Mesendoderm (in vitro differentiated cells): ENCODE measurements around the gene TMEM232.

Source experiments
- DNase-seq: peaks from one replicate; pipeline ENCODE4 v3.0.0; 2013
- H2AK5ac ChIP-seq: 2 replicates; pipeline ENCODE4 v1.6.1; 2013; ENCODE audit warnings: low read length, inconsistent platforms
- H2BK120ac ChIP-seq: 2 replicates; pipeline ENCODE4 v1.6.1; 2013; ENCODE audit warnings: low read depth, mild to moderate bottlenecking, low read length, moderate library complexity, mixed read lengths
- H2BK15ac ChIP-seq: replicated peaks from 2 replicates; pipeline ENCODE4 v1.6.1; 2013; ENCODE audit warnings: low read depth, mild to moderate bottlenecking, moderate library complexity
- H2BK5ac ChIP-seq: 2 replicates; pipeline ENCODE4 v1.6.1; 2013; ENCODE audit warnings: low read length, inconsistent platforms
- H3K18ac ChIP-seq: 2 replicates; pipeline ENCODE4 v1.6.1; 2013; ENCODE audit warnings: mild to moderate bottlenecking, low read length, mixed read lengths
- H3K23ac ChIP-seq: one replicate; pipeline ENCODE4 v1.6.1; 2013; ENCODE audit warnings: low read length
- H3K27ac ChIP-seq: 2 replicates; pipeline ENCODE4 v1.5.1; 2013; ENCODE audit warnings: low read depth, mild to moderate bottlenecking, inconsistent platforms, low read length, moderate library complexity
- H3K27me3 ChIP-seq: 2 replicates; pipeline ENCODE4 v1.6.1; 2013; ENCODE audit warnings: low read length, control low read depth, mild to moderate bottlenecking, inconsistent platforms; ENCODE audit not compliant: insufficient read depth, poor library complexity
- H3K36me3 ChIP-seq: 2 replicates; pipeline ENCODE4 v1.6.1; 2013; ENCODE audit warnings: low read length, inconsistent platforms; ENCODE audit not compliant: control insufficient read depth, insufficient read depth
- H3K4ac ChIP-seq: one replicate; pipeline ENCODE4 v1.6.1; 2013; ENCODE audit warnings: low read depth, mild to moderate bottlenecking, low read length, moderate library complexity
- H3K4me1 ChIP-seq: 2 replicates; pipeline ENCODE4 v1.6.1; 2013; ENCODE audit warnings: low read depth, low read length, inconsistent platforms; ENCODE audit not compliant: control insufficient read depth
- H3K4me2 ChIP-seq: 2 replicates; pipeline ENCODE4 v1.6.1; 2013; ENCODE audit warnings: low read length
- H3K4me3 ChIP-seq: 2 replicates; pipeline ENCODE4 v1.5.1; 2013; ENCODE audit warnings: mild to moderate bottlenecking, low read length
- H3K56ac ChIP-seq: one replicate; pipeline ENCODE4 v1.6.1; 2013; ENCODE audit warnings: low read length
- H3K79me1 ChIP-seq: 2 replicates; pipeline ENCODE4 v1.6.1; 2013; ENCODE audit warnings: low read length, inconsistent platforms
- H3K79me2 ChIP-seq: 2 replicates; pipeline ENCODE4 v1.6.1; 2013; ENCODE audit warnings: mild to moderate bottlenecking, low read length; ENCODE audit not compliant: control insufficient read depth, insufficient read depth
- H3K9ac ChIP-seq: 2 replicates; pipeline ENCODE4 v1.6.1; 2013; ENCODE audit warnings: low read length, inconsistent platforms
- H4K5ac ChIP-seq: one replicate; pipeline ENCODE4 v1.6.1; 2013; ENCODE audit warnings: low read length
- H4K8ac ChIP-seq: one replicate; pipeline ENCODE4 v1.6.1; 2013; ENCODE audit warnings: low read depth, mild to moderate bottlenecking, control low read depth, low read length, moderate library complexity
- WGBS: extraction: QIAGEN DNeasy Blood & Tissue Kit; methylation state at CpG from one replicate; pipeline ENCODE4 v1.1.7; 2013; ENCODE audit warnings: low lambda C conversion rate, missing lambda C conversion rate; ENCODE audit not compliant: insufficient coverage; ENCODE audit errors: extremely low coverage; 5-methylcytosine and 5-hydroxymethylcytosine counted together

The TMEM232 gene

DNA sequence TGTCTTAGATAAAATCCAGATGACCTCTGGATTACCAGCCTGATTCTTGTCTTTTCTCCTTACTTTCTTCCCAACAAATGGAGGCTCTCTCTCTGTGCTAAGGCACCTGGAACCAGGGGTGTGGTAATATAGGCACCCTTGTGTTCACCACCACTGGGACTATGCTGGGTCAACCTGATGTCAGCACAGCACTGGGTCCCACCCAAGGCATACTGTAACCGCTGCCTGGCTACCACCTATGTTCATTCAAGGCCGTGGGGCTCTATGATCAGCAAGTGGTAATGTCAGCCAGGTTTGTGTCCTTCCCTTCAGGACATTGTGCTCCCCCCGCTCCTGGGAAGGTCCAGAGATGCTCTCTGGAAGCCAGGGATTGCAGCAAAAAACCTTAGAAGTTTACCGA lies 283.6 kb downstream of the TMEM232 start:
- H3K56ac ChIP-seq, result no peak overlapping the region
- H3K9ac ChIP-seq, result no peak overlapping the region
- DNase-seq, result no peak
- no peak overlapping the region for H4K5ac ChIP-seq
- H2AK5ac ChIP-seq, result no peak overlapping the region
- H2BK5ac ChIP-seq, result no peak overlapping the region
- no peak overlapping the region for H3K27ac ChIP-seq
- H3K4me2 ChIP-seq, result no peak overlapping the region
- WGBS, result no CpG with 5 or more reads among the region's 4 CpGs
- H3K27me3 ChIP-seq, result no peaks in the 10 kb centered on the region
- H3K4me1 ChIP-seq, result no peaks in the 10 kb centered on the region
- H3K23ac ChIP-seq, result no peak overlapping the region
- H2BK15ac ChIP-seq, result no peak overlapping the region
- H3K79me1 ChIP-seq, result no peaks in the 10 kb centered on the region
- H2BK120ac ChIP-seq, result no peak overlapping the region
- H3K4me3 ChIP-seq, result no peak overlapping the region
- no peaks in the 10 kb centered on the region for H3K79me2 ChIP-seq
- peak overlapping the region; percentile 44 for H3K4ac ChIP-seq
- no peak overlapping the region for H4K8ac ChIP-seq
- no peaks in the 10 kb centered on the region for H3K36me3 ChIP-seq
- H3K18ac ChIP-seq, result no peak overlapping the region

DNA sequence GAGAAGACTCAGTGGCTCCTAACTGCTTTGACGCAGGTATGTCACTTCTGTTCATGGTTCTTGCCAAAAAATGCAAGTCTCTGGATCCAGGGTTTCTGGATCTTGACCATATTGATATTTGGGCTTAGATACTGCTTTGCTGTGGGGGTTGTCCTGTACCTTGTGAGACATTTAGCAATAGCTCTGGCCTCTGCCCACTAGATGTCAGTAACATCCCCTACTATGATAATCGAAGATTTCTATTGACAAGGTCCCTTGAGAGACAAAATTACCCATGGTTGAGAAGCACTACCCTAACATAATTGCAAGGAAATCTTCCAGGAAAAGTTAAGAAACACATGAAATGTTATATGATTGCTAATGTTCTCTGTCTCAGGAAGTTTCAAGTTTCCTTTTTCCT lies 285.4 kb downstream of the TMEM232 start:
- no peak overlapping the region for H3K27ac ChIP-seq
- H2BK120ac ChIP-seq, result no peak overlapping the region
- no peak overlapping the region for H3K23ac ChIP-seq
- H3K9ac ChIP-seq, result peak overlapping the region; percentile 19
- no peak overlapping the region for H3K18ac ChIP-seq
- H4K8ac ChIP-seq, result no peak overlapping the region
- H3K79me2 ChIP-seq, result no peaks in the 10 kb centered on the region
- no peak overlapping the region for H2BK5ac ChIP-seq
- no peaks in the 10 kb centered on the region for H3K36me3 ChIP-seq
- WGBS, result no CpG with 5 or more reads among the region's 2 CpGs
- no peaks in the 10 kb centered on the region for H3K4me1 ChIP-seq
- no peaks in the 10 kb centered on the region for H3K27me3 ChIP-seq
- no peak overlapping the region for H2BK15ac ChIP-seq
- no peak overlapping the region for H3K4me3 ChIP-seq
- no peak overlapping the region for H2AK5ac ChIP-seq
- H3K4ac ChIP-seq, result no peak overlapping the region
- peak overlapping the region; percentile 44 for H3K56ac ChIP-seq
- H3K79me1 ChIP-seq, result no peaks in the 10 kb centered on the region
- DNase-seq, result peak; percentile 81
- H4K5ac ChIP-seq, result no peak overlapping the region
- H3K4me2 ChIP-seq, result no peak overlapping the region

DNA sequence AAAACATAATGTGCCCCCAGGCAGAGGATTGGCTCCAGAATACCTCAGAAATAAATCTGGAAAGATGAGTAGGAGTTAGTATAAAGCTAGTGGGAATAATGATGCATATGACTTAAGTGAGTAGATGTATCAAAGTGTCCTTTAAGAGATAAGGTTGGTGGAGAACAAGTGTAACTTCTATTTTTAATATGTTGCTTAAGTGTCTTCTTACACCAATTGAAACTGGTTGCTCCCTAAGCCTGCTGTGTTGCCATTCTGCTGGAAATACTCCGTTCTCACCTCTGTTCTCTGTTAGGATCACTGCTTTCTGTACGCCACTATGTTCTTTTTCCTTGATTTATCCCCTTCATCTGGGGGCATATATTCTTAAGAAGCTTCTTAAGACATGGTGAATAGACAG lies 286.4 kb downstream of the TMEM232 start:
- Histone ChIP-seq H2BK120ac (no peak overlapping the region), H3K4me3 (no peak overlapping the region), H2BK5ac (no peak overlapping the region), H3K79me2 (no peaks in the 10 kb centered on the region), H3K36me3 (no peaks in the 10 kb centered on the region), H3K18ac (no peak overlapping the region), H4K8ac (no peak overlapping the region), H3K4me2 (no peak overlapping the region), H2AK5ac (no peak overlapping the region), H3K9ac (no peak overlapping the region), H3K23ac (no peak overlapping the region), H3K4me1 (no peaks in the 10 kb centered on the region), H3K79me1 (no peaks in the 10 kb centered on the region), H3K27ac (no peak overlapping the region), H3K27me3 (no peaks in the 10 kb centered on the region), H3K56ac (no peak overlapping the region), H4K5ac (no peak overlapping the region), H2BK15ac (no peak overlapping the region), H3K4ac (no peak overlapping the region)
- DNase-seq, result no peak
- no CpG with 5 or more reads among the region's 2 CpGs for WGBS

DNA sequence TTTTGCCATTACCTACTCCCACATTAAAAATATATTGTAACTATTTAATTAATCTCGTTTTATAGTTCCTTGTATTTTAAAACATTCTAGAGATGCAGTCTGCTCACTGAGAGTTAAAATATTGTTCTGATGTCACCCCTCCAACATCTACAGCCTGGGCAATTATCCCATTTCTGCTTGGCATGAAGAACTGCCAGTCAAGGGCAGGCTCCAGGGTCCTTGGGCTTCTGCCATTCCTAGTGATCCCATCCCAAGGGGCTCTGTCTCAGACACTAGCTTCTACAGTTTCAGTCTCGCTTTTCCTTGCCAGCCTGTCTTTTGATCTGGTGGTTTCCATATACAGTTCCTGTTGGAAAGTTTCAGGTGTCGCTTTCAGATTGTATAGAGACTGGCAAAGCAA lies 287.2 kb downstream of the TMEM232 start:
- H2BK5ac ChIP-seq, result no peak overlapping the region
- no peak overlapping the region for H2AK5ac ChIP-seq
- no peaks in the 10 kb centered on the region for H3K36me3 ChIP-seq
- H3K4ac ChIP-seq, result no peak overlapping the region
- no peak overlapping the region for H3K27ac ChIP-seq
- no peak overlapping the region for H3K4me3 ChIP-seq
- DNase-seq, result no peak
- no peak overlapping the region for H4K5ac ChIP-seq
- H3K9ac ChIP-seq, result no peak overlapping the region
- no peak overlapping the region for H3K23ac ChIP-seq
- H3K79me2 ChIP-seq, result no peaks in the 10 kb centered on the region
- H3K56ac ChIP-seq, result no peak overlapping the region
- WGBS, result 100% methylated on average over 1 of the region's 3 CpGs
- H3K27me3 ChIP-seq, result no peaks in the 10 kb centered on the region
- H2BK120ac ChIP-seq, result no peak overlapping the region
- no peaks in the 10 kb centered on the region for H3K79me1 ChIP-seq
- no peak overlapping the region for H3K4me2 ChIP-seq
- no peak overlapping the region for H2BK15ac ChIP-seq
- no peaks in the 10 kb centered on the region for H3K4me1 ChIP-seq
- no peak overlapping the region for H4K8ac ChIP-seq
- no peak overlapping the region for H3K18ac ChIP-seq

DNA sequence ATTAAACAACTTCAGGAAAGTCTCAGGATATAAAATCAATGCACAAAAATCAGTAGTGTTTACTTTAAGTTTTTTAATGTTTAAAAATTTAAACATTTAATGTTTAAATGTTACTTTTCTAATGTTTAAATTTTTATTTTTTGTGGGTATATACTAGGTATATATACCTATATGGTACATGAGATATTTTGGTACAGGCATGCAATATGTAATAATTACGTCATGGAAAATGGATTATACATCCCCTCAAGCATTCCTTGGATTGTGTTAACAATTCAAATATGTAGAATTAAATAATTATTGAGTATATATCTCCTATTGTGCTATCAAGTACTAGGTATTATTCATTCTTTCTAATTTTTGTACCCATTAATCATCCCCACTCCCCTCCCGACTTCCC lies 291.3 kb downstream of the TMEM232 start:
- no peaks in the 10 kb centered on the region for H3K27me3 ChIP-seq
- no peak overlapping the region for H2AK5ac ChIP-seq
- H3K4me3 ChIP-seq, result no peak overlapping the region
- no peaks in the 10 kb centered on the region for H3K4me1 ChIP-seq
- H3K56ac ChIP-seq, result no peak overlapping the region
- no peak overlapping the region for H2BK5ac ChIP-seq
- H3K23ac ChIP-seq, result no peak overlapping the region
- no peak overlapping the region for H4K8ac ChIP-seq
- no peak overlapping the region for H3K4ac ChIP-seq
- no peaks in the 10 kb centered on the region for H3K36me3 ChIP-seq
- H4K5ac ChIP-seq, result no peak overlapping the region
- no peak overlapping the region for H2BK15ac ChIP-seq
- DNase-seq, result no peak
- no peak overlapping the region for H3K9ac ChIP-seq
- H3K79me2 ChIP-seq, result no peaks in the 10 kb centered on the region
- no peaks in the 10 kb centered on the region for H3K79me1 ChIP-seq
- 100% methylated on average over 1 of the region's 2 CpGs for WGBS
- no peak overlapping the region for H3K18ac ChIP-seq
- H3K4me2 ChIP-seq, result no peak overlapping the region
- no peak overlapping the region for H2BK120ac ChIP-seq
- no peak overlapping the region for H3K27ac ChIP-seq

DNA sequence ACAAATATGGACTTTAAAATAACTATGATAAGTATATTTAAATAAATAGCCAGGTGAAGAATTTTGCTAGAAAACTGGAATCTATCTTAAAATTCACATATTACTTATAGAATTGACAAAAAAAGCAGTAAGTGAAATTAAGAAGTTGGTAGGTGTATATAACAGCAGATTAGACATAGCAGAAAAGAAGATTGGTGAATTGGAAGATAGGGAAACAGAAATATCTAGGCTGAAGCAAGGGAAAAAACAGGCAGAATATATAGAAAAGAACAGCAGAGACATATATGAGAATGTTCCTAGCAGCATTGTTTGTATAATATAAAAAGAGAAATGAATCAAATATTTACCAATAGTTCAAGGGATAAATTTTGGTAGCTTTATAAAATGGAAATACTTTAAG lies 294.9 kb downstream of the TMEM232 start:
- H4K8ac ChIP-seq, result no peak overlapping the region

More for the DNA sequence above, 294.9 kb downstream of the TMEM232 start:
- no peak overlapping the region for H2BK120ac ChIP-seq
- no peak overlapping the region for H3K4me3 ChIP-seq
- DNase-seq, result no peak
- no peaks in the 10 kb centered on the region for H3K36me3 ChIP-seq
- no peak overlapping the region for H2BK5ac ChIP-seq
- no peak overlapping the region for H2AK5ac ChIP-seq
- no peaks in the 10 kb centered on the region for H3K79me1 ChIP-seq
- H3K4ac ChIP-seq, result no peak overlapping the region
- no peaks in the 10 kb centered on the region for H3K27me3 ChIP-seq
- no peak overlapping the region for H3K56ac ChIP-seq
- no peak overlapping the region for H3K18ac ChIP-seq
- no peaks in the 10 kb centered on the region for H3K79me2 ChIP-seq
- no peak overlapping the region for H2BK15ac ChIP-seq
- no peak overlapping the region for H3K23ac ChIP-seq
- H3K9ac ChIP-seq, result no peak overlapping the region
- no peak overlapping the region for H4K5ac ChIP-seq
- no peak overlapping the region for H3K4me2 ChIP-seq
- no peak overlapping the region for H3K27ac ChIP-seq
- H3K4me1 ChIP-seq, result no peaks in the 10 kb centered on the region
